Stimulated activated CD4-positive, alpha-beta T cell treated with anti-CD3 and anti-CD28 coated beads, Interleukin-4, amount 100 ng/mL, for 4 hours (primary cell): ENCODE results near the gene BAAT.
"Not testable (repeated sequence)": the region's sequence is repeated elsewhere in the genome, so short reads cannot be mapped to it uniquely, and the experiment has no call there.

Source experiments
- DNase-seq, 2 experiments: peaks; one replicate each; pipeline ENCODE4 v3.0.0-alpha.2; 2020

The BAAT gene

GRCh38 chr9:101359679-101360078 lies 25.1 kb downstream of the BAAT start:
- DNase-seq, result no peak

GRCh38 chr9:101356619-101357018 lies 28.2 kb downstream of the BAAT start:
- no peak for DNase-seq

GRCh38 chr9:101354765-101355708 lies 29.8 kb downstream of the BAAT start:
- DNase-seq, result no peak

- no peak for DNase-seq
These were observed 30.6 kb downstream of the BAAT start for GRCh38 chr9:101354143-101354764.

DNA sequence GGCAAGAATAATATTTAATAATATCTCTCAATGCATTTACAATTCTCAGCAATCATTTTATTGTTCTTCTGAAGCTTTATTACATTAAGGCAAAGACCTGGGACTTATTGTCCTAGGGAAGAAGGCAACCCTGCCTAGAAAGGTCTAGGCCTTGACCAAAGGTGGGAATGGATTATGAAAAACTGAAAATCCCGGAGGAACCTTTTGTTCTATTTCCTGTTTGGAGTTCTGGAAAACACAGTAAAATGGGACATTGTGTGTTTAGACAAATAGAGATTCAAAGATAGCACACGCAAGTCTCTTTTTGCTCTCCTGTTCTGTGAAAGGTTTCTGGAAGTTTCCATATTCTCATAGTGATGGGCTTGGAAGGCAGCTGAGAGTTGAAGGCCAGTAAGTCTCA lies 31.1 kb downstream of the BAAT start:
- DNase-seq, result no peak

DNA sequence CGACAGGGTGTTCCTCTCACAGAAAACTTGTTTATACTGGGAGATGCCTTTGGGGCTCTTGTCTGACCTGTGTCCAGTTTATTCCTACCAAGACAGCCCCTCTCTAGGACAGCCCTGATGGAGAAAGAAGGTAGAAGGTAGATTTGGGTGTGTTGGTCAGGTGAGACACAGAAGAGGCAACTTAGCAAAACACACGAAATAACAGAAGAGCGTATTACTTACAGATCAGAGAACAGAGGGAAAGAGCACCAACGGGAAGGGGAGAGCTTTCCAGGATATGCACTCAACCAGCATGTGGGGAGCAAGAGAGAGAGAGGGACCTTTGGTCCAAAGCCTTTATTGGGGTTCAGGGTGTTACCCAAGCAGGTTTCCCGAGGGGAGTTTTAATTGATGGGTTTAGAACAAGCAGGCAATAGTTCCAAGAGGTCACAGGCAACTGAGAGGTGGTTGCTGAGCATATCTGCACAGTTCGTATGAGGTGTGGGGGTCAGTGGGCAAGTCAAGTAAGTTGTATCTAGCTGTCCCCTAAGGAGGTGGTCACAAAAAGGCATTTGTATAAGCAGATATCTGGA lies 31.8 kb downstream of the BAAT start:
- no peak for DNase-seq

DNA sequence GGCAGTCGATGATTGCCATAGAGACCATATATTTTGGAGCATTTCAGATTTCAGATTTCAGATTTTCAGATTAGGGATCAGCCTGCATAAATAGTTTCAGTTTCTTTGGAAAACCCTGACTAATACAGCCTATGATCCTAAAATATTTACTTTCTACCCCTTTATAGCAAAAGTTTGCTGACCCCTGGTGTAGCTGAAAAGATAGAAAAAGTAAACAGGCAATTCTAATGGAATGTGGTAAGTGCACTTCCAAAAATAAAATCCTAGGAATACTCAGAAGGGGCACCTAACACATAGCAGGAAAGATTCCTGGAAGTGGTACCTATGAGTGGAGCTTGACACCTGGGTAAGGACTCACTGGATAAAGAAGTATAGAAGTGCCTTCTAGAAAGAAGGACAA lies 34.5 kb downstream of the BAAT start:
- no peak for DNase-seq

- no peak for DNase-seq
These were observed 42.2 kb downstream of the BAAT start for GRCh38 chr9:101342595-101342994.

- DNase-seq, result no peak
These were observed 42.8 kb downstream of the BAAT start for GRCh38 chr9:101341958-101342357.

DNA sequence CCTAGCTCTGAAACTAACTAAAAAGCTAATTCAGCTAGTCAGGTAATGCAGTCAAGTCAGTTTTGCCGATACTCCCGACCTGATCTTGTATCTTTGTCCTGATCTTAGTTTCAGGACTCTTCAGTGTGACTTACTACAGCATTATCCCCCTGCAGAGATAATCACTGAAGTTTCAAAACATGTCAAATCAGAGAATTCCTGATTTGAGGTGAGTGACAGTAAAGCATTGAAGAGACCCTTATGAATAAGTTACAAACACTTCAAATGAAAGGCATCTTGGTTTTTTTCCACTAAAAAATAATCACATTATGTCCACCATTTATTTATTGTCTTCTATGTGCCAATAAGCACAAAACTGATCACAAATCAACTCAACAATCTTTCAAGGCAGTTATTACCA lies 47.6 kb downstream of the BAAT start:
- DNase-seq, result no peak

DNA sequence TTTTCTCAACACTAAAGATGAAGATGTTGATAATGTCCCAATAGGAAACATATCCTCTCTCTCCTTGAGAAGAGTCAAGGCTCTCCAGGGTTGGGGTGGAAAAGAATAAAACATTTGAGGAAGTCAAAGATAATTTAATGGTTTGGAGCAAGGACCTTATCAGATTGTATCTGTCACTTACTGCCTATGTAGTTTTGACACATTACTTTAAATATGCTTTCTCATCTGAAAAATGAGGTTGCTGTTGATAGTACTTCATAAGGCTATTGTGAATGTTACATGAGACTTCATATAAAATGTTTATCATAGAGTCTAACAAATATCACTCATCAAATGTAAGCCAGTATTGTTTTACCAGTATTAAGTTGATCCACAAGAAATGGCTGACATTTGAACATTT lies 48.7 kb downstream of the BAAT start:
- DNase-seq, result no peak

GRCh38 chr9:101333926-101334702 lies 50.7 kb downstream of the BAAT start:
- DNase-seq, result no peak

DNA sequence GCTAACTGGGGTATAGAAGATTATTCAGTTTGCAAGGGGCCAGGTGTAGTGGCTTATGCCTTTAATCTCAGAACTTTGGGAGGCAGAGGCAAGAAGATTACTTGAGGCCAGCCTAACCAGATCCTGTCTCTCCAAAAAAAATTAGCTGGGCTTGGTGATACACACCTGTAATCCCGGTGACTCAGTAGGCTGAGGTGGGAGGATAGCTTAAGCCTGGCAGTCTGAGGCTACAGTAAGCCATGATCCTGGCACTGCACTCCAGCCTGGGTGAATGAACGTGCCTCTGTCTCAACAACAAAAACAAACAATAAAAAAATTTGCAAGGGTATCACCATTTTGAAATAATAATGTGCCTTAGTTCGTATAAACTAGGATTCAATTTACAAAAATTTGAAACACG lies 51.3 kb downstream of the BAAT start:
- DNase-seq, result no peak

DNA sequence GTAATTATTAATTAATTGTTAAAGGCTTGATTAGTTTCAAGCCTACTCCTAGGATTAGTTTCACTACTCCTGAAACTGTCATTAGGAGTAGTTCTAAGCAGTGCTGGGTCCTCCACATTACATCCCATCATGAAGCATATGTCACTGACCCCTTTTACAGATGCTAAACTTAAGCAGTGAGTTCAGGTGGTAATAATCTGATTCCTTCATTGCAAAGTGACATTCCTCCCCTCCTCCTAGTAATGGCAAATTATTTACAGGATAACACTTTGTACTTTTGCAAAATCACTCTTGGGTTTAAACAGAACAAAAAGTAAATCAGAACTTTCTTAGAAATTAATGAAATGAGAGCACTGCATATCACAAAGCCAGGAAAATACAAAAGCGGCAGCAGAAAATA lies 52.4 kb downstream of the BAAT start:
- DNase-seq, result no peak

GRCh38 chr9:101327422-101327909 lies 57.3 kb downstream of the BAAT start:
- DNase-seq, result not testable (repeated sequence)

DNA sequence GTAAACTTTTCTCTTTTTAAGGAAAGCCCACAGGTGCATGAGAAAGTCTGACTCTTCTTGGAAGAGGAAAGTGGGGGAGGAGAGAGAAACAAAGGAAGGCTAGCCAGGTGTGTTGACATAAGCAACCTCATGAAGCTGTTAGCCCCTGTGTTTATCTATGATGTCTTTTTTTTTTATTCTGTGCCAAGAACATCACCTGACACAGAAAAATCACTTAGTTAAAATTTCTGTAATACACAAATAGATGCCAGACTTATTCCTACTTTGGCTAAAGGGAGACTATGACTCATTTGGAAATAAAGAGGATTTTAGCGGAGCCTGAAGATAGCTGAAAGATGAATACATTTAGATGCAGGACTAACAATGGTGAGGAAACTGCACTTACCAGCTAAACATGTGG lies 58.3 kb downstream of the BAAT start:
- DNase-seq, result no peak

GRCh38 chr9:101326035-101326434 lies 58.8 kb downstream of the BAAT start:
- no peak for DNase-seq

DNA sequence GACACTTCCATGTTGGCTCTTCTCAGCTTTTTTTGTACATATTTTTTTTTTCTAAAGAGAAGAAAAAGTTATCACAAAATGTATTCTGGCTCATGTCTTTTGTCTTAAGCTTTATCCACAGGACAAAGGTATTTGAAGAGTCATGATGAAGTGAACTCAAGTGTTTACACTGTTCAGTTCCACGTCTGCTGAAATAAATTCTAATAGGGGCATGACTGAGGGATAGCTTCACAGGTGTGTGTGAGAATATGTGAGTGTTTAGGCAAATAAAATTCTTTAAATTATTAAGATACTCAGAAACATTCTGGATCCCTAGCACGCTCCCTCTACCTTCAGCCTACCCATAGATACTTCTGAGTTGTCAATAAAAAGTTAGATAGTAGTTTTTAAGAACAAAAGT lies 59.8 kb downstream of the BAAT start:
- DNase-seq, result no peak

- no peak for DNase-seq
These were observed 60.5 kb downstream of the BAAT start for GRCh38 chr9:101324245-101324804.

DNA sequence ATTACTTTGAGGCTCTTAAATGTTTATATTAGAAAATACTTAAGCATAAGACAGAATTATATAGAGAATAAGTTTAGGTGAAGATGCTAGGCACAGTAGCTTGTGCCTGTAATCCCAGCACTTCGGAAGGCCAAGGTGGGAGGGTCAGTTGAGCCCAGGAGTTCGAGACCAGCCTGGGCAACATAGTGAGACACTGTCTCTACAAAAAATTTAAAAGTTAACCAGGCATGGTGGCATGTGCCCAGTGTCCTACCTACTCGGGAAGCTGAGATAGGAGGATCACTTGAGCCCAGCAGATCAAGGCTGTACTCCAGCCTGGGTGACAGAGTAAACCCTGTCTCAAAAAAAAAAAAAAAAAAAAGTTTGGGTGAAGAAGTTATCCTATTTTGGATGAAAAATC lies 61.7 kb downstream of the BAAT start:
- no peak for DNase-seq

GRCh38 chr9:101317735-101318134 lies 67.1 kb downstream of the BAAT start:
- no peak for DNase-seq

- DNase-seq, result no peak
These were observed 69.7 kb downstream of the BAAT start for GRCh38 chr9:101315112-101315450.

- no peak for DNase-seq
These were observed 72.1 kb downstream of the BAAT start for GRCh38 chr9:101312661-101313060.
